RWPE1 (cell line): ENCODE data around the gene CELF4.

Experiments
- CTCF ChIA-PET: fragments of 350-600 bp; sonication (Branson Sonifier 250); formaldehyde crosslinking; extraction: SDS; loops from one replicate; lab custom pipeline; 2021; lab: Yijun Ruan, JAX
- POLR2A ChIA-PET: fragments of 400-600 bp; formaldehyde crosslinking; extraction: SDS; loops from one replicate; lab custom pipeline; 2020; ENCODE audit warnings: antibody characterized with exemption; ENCODE audit not compliant: low non-redundant PET; lab: Yijun Ruan, JAX
- DNase-seq: peaks from one replicate; pipeline ENCODE4 v3.0.0; 2012; ENCODE audit warnings: low spot score
- H3K27ac ChIP-seq: fragments of 450-650 bp; 2 replicates; pipeline ENCODE4 v1.5.1; 2017
- CTCF ChIP-seq: fragments of 450-650 bp; conservative IDR thresholded peaks from 2 replicates; pipeline ENCODE4 v1.5.1; 2017; ENCODE audit warnings: low read depth, mild to moderate bottlenecking

The CELF4 gene

GRCh38 chr18:37604032-37604431, 38.4 kb upstream of the CELF4 start:
- no peak for TF ChIP-seq CTCF
- POLR2A ChIA-PET = no interaction called here
- CTCF ChIA-PET = no interaction called here
- no peak for DNase-seq
- no peak overlapping the region for H3K27ac ChIP-seq

GRCh38 chr18:37598966-37599896, 33.6 kb upstream of the CELF4 start:
- TF ChIP-seq CTCF = no peak
- H3K27ac ChIP-seq = no peak overlapping the region
- CTCF ChIA-PET = no interaction called here
- no peak for DNase-seq
- POLR2A ChIA-PET = no interaction called here

GRCh38 chr18:37598396-37598795, 32.8 kb upstream of the CELF4 start:
- H3K27ac ChIP-seq = no peak overlapping the region
- DNase-seq = no peak
- ChIA-PET CTCF (no interaction called here), POLR2A (no interaction called here)
- TF ChIP-seq CTCF = no peak

GRCh38 chr18:37590346-37590745, 24.7 kb upstream of the CELF4 start:
- ChIA-PET CTCF (no interaction called here), POLR2A (no interaction called here)
- no peak for TF ChIP-seq CTCF
- H3K27ac ChIP-seq = no peak overlapping the region
- DNase-seq = no peak

GRCh38 chr18:37588289-37588688, 22.7 kb upstream of the CELF4 start:
- ChIA-PET POLR2A (no interaction called here), CTCF (interaction anchor here (0.5 kb wide), 1 partner anchor 55 kb away, joined by 3 read pairs; no protein-coding TSS in a partner anchor)
- no peak overlapping the region for H3K27ac ChIP-seq
- no peak for TF ChIP-seq CTCF
- DNase-seq = no peak

GRCh38 chr18:37586656-37587225, 21.1 kb upstream of the CELF4 start:
- POLR2A ChIA-PET = no interaction called here
- no peak for DNase-seq

More at GRCh38 chr18:37586656-37587225, 21.1 kb upstream of the CELF4 start:
- TF ChIP-seq CTCF = no peak
- CTCF ChIA-PET = no interaction called here
- H3K27ac ChIP-seq = no peak overlapping the region
